ENCODE data around the gene ZNF784.
A peak's percentile ranks its signal among the peaks of the same experiment; 100 is the strongest.

The ZNF784 gene

GRCh38 chr19:55621205-55621672 is 3.1 kb downstream of the ZNF784 start:
- Histone ChIP-seq H3K4me1 (ENCODE audit: control insufficient read depth, insufficient read depth, low read length) (peaks cover 5% of the 10 kb centered on the region), H3K36me3 (ENCODE audit: control insufficient read depth in 2 of 2, insufficient read depth in 1 of 2, low read length in 2 of 2) (peaks cover 5 to 12% of the 10 kb centered on the region in 2 experiments; a peak in 2 of 3 replicates), H3K27ac (ENCODE audit: extremely low read depth, low read depth, low read length) (no peak overlapping the region), H3K9me3 (ENCODE audit: control insufficient read depth, insufficient read depth, low read depth, low read length) (no peaks in the 10 kb centered on the region), H3K4me3 (ENCODE audit: low read depth, low read length) (no peak overlapping the region)
- TF ChIP-seq ZNF629 (tag by site-specific recombination; IDR thresholded peaks at IDR 0.05) (no peak), ELK4 (IDR thresholded peaks at IDR 0.05; ENCODE audit: borderline replicate concordance, low read depth, low read length) (no peak), ZNF174 (tag by site-specific recombination; IDR thresholded peaks at IDR 0.05) (no peak), ZNF585B (tag by site-specific recombination; IDR thresholded peaks at IDR 0.05) (no peak), GLIS1 (tag by site-specific recombination; IDR thresholded peaks at IDR 0.05) (no peak), ZNF792 (tag by site-specific recombination; IDR thresholded peaks at IDR 0.05) (no peak), ZSCAN16 (tag by site-specific recombination; IDR thresholded peaks at IDR 0.05) (no peak), ZSCAN23 (tag by site-specific recombination; IDR thresholded peaks at IDR 0.05) (no peak), ZNF24 (tag by site-specific recombination; IDR thresholded peaks at IDR 0.05) (no peak), ZSCAN5A (tag by site-specific recombination; IDR thresholded peaks at IDR 0.05) (no peak), KLF17 (tag by site-specific recombination; IDR thresholded peaks at IDR 0.05) (no peak), ZNF488 (tag by site-specific recombination; IDR thresholded peaks at IDR 0.05) (no peak), ZSCAN4 (tag by site-specific recombination; IDR thresholded peaks at IDR 0.05) (no peak), ZNF768 (tag by site-specific recombination; IDR thresholded peaks at IDR 0.05) (no peak), ZNF571 (tag by site-specific recombination; IDR thresholded peaks at IDR 0.05) (no peak)
- ChIA-PET CTCF (interaction anchor here (0.6 to 4.6 kb wide), 3 partner anchors 11 to 129 kb away, joined by 3 to 29 read pairs (median 23); partner anchors contain the start of gene ZNF865), POLR2A (interaction anchor here (9.1 kb wide), 1 partner anchor 16 kb away, joined by 75 read pairs; the partner anchor contains the start of gene ZNF865)

DNA sequence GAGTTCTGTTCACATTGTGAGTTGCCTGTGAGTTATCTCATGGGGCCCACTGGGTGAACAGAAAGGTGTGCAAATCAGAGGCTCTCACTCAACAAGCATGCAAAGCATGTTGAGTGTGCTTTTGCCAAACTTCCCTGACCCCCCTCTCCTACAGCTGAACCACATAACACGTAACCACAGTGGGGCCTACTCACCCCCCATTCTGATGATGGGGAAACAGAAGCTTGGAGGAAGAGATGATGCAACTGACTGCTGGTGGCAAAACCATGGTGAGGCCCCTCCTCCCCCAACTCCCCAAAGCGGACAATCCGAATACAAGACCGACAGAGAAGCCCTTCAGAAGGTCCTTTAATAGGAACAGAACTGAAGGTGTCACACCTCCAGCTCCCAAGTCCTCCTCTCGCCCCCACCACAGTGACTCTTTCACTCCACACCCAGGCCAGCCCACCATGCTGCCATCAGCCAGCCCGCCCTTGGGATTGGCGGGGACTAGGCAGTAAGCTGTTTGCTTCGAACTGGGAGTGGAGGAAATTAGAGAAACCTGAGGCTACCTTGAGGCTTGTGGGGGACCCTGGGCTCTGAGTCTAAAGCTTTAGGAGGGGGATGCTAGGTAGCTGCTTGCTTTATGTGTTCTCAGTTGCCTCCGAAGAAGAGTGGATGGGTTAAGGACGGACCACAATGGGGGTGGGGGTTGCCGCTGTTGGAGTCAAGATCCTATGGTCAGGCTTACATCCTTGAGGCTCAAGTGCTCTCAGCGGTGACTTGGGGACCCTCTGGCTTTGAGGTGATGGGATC is 3.8 kb downstream of the ZNF784 start:
- H3K9me3 ChIP-seq (ENCODE audit: control insufficient read depth, insufficient read depth, low read depth, low read length), result no peaks in the 10 kb centered on the region
- H3K4me3 ChIP-seq (ENCODE audit: low read depth, low read length), result no peak overlapping the region
- CTCF ChIA-PET, result interaction anchor here (0.6 to 4.6 kb wide), 4 partner anchors 11 to 455 kb away, joined by 3 to 29 read pairs (median 14); partner anchors contain the start of gene ZNF865
- no peak overlapping the region for H3K27ac ChIP-seq (ENCODE audit: extremely low read depth, low read depth, low read length)
- TF ChIP-seq ZFP69B (tag by site-specific recombination; IDR thresholded peaks at IDR 0.05) (0 out of 2 replicates have a peak, but pooled peaks have one; percentile 46), OSR2 (tag by site-specific recombination; IDR thresholded peaks at IDR 0.05) (no peak)
- TF ChIP-seq, protein P1, sequence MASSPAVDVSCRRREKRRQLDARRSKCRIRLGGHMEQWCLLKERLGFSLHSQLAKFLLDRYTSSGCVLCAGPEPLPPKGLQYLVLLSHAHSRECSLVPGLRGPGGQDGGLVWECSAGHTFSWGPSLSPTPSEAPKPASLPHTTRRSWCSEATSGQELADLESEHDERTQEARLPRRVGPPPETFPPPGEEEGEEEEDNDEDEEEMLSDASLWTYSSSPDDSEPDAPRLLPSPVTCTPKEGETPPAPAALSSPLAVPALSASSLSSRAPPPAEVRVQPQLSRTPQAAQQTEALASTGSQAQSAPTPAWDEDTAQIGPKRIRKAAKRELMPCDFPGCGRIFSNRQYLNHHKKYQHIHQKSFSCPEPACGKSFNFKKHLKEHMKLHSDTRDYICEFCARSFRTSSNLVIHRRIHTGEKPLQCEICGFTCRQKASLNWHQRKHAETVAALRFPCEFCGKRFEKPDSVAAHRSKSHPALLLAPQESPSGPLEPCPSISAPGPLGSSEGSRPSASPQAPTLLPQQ (tag by site-specific recombination; IDR thresholded peaks at IDR 0.05), result peak; percentile 47; the same call in 1 of the 2 replicates
- H3K4me1 ChIP-seq (ENCODE audit: control insufficient read depth, insufficient read depth, low read length), result peaks cover 5% of the 10 kb centered on the region
- H3K36me3 ChIP-seq (ENCODE audit: control insufficient read depth in 2 of 2, insufficient read depth in 1 of 2, low read length in 2 of 2), result peaks cover 5 to 18% of the 10 kb centered on the region in 2 experiments; a peak in 2 of 3 replicates
- POLR2A ChIA-PET, result interaction anchor here (1.0 to 9.1 kb wide), 2 partner anchors 15 to 34 kb away, joined by 5 to 75 read pairs; partner anchors contain the start of gene ZNF865
